ENCODE data around the gene EIF3I.
A peak's percentile ranks its signal among the peaks of the same experiment; 100 is the strongest.

EIF3I gene

DNA sequence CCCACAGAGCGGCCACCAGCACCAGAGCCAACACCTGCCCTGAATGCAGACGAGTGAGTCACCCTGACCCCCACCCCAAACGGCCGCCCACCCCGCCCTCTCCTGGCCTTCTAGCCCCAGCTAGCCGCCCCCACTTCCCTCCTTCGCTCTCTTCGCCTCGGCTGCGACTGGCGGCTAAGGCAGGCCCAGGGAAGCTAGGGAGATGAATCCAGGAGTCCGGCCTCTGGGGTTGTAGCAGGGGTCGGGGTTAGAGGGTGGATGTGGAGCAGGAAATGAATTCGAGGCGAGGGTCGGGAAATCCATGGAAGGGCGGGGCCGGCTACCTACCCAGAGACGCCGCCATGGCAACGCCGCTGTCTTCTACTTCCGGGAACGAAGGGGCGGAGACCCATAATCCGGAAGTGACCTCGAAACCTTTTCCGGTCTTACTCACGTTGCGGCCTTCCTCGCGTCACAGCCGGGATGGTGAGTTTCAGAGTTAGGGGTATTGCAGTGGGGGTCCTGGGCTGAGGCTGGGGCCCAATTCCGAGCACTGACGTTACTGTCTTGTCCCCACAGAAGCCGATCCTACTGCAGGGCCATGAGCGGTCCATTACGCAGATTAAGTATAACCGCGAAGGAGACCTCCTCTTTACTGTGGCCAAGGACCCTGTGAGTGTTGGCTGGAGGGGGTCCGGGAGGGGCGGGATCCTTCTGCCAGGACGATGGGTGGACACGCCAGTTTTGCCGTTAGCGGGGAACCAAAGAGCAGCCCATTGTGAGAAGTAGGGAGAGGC, at the start of gene EIF3I, which contains the start of gene TMEM234:
EIF3I (plus strand) TSS at position 428 of the 776 bp plus-strand sequence; CDS start at position 463, 35 bp downstream.
TMEM234 (minus strand) TSS at position 374 of the 776 bp plus-strand sequence; CDS start at position 343, 31 bp downstream.
- DNase-seq (ENCODE audit: low read depth, low spot score) = peak; percentile 90

DNA sequence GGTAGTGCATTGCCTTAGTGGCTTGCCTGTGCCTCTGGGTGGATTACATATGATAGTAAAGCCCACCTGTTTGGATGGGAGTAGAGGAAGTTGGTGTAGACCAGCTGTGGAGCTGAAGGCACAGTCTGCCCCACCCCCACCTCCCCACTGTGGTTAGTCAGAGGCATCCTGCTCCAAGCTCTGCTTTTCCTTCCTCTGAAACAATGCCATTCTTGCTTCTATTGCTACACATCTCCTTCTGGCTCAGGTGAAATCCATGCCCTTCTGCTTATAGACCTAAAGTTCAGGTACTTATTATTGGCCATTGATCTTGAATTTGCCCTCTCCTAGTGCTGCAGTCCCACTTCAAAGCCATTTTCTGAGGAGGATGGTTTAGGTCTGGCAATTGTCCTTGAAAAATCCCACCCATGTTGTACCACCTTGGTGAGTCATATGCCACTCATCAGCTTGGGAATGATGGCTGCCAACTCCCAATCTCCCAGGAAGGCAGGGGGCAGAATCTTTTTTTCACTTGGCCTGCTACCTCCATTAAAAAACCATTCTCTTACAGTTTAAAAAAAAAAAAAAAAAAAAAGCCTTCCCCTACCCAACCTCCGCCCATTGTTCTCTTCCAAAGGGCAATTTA, 49.5 kb upstream of the EIF3I start:
- DNase-seq (ENCODE audit: low read depth, low spot score) = no peak

DNA sequence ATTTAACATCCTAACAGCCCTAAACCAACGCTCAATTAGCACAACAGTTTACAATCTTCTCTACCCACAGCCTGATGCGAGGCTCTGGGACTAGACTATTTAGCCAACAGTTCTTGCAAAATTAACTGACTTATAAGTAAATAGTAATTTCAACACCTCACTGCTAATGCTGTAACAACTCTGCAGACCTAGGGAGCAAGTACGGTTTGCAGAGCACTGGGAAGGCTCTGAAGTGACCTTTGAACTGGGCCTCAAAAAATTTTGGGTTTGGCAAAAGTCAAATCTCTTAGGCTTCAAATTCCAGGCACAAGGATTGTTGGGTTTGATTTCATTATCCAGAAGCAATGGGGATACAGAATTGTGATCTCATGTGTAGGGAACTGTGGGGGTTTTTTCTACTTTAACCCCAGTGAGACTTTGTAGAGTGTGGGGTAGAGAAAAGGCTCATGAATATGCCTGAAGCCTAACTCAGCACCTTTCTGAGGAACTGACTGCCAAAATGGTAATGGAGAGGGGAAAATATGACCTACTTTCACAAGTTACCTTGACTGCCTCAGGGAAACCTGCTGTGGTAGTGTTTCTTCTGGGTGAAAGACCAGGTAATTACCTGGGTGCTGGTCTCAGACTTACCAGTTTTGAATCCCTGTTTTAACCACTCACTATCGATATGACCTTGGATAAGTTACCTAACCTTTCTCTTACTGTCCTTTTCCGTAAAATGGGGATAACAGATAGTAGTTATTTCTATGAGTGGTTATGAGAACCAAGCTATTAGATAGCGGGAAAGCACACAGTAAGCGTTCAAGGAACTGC, 43.6 kb upstream of the EIF3I start:
- DNase-seq (ENCODE audit: low read depth, low spot score) = no peak

DNA sequence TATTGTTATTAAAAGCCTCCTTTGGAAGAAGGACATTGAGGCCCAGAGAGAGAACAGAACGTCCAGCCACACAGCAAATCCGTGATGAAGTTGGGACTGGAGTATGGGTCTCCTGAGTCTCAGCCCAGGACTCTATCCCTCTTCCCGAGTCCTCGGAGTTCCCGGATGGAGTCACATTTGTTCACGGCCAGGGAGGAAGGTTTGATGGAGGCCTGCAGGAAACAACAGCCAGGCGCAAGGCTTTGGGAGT, 43.1 kb upstream of the EIF3I start:
- DNase-seq (ENCODE audit: low read depth, low spot score) = no peak

DNA sequence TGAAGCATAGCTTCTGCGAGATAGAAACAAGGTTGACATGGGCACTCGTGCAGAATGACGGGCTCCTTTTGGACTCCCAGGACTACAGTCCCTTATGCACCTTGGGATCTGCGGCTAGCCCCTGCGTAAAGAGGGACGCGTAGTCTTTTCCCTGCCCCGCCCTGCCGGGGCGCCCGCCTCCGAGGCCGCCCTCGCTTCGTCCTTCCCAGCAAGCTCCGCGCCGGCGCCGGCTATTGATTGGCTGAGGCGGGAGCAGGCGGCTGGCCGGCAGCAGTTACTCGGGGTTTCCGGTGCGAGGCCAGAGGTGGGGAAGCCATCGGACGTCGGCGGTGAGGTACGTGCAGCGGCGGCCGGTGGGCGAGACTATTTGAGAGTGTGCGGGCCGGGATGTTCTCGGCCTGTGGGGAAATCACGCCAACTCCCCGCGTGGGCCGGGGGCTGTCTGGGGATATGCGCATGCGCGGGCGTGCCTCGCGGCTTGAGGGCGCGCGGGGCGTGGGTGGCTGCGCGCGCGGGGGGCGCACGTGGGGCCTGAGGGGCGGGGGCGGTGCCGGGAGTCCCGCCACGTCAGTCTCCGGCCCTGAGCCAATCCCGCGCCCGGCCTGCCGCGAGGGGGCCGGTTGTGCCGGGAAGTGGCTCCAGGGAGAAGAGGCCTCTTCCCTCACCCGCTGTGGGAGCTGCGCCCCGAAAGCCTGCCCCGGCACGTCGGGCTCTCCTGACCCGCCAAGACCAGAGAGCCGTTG, 42.6 kb upstream of the EIF3I start, which contains the start of gene TXLNA:
TXLNA (plus strand) TSS at position 233 of the 743 bp plus-strand sequence. CDS start 671 bp downstream, outside the sequence.
- peak; percentile 75 for DNase-seq (ENCODE audit: low read depth, low spot score)

DNA sequence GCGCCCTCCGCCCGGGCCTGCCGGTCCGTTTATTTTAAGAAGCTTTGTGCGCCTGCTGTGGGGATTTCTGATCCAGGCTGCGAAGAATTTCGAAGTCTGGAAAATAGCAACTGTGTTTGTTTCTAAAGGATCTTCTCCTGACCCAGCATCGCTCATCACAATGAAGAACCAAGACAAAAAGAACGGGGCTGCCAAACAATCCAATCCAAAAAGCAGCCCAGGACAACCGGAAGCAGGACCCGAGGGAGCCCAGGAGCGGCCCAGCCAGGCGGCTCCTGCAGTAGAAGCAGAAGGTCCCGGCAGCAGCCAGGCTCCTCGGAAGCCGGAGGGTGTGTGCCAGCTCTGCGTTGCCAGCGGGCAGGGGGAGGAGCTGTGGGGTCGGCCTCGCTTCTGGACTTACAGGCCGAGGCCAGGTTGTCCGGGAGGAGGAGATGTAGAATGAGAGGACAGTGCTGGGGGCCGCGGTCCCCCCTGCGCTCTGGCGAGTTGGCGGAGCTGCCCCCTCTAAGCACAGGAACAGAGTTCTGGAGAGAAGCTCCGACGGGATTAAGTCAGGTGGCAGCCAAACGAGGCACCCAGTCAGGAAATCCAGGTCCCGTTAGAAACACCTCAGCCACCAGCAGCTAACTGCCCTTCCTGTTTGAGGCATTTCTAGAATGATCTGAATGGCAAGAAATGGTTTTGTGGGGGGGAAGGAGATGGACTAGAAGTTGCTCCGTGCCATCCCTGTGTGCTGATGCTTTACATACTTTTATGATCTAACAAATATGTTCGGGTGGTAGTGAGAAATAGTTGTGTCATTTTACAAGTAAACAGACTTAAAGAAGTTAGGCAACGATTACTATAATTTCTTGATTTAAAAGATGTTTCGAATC, 41.8 kb upstream of the EIF3I start:
- DNase-seq (ENCODE audit: low read depth, low spot score) = no peak

DNA sequence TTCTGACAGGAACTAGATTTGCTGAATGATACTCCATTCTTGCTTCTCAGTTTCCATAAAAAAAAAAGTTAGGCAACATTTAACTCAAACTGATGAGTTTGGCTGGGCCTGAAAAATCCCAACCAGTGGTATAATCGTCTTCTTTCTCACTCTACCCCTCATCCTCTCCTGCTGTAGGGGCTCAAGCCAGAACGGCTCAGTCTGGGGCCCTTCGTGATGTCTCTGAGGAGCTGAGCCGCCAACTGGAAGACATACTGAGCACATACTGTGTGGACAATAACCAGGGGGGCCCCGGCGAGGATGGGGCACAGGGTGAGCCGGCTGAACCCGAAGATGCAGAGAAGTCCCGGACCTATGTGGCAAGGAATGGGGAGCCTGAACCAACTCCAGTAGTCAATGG, 41.1 kb upstream of the EIF3I start:
- DNase-seq (ENCODE audit: low read depth, low spot score) = no peak

DNA sequence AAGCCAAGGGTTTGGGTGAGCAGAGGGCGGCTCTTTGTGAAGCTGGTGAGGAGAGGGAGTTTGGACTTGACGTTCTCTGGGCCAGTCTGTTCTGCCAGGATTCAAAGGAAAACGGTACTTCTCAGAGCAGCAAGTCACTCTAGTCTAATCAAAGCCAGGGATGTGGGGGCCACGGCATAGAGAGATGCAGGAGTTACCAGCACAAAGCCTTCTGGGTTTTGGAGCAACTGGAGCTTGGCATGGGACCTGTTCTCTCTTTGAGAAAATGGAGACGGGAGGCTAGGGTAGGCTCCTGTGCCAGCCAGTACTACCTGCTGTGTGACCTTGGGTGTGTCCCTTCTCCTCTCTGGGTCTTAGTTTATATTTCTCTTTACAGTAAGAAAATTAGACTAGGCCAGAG, 40.6 kb upstream of the EIF3I start:
- DNase-seq (ENCODE audit: low read depth, low spot score) = no peak

DNA sequence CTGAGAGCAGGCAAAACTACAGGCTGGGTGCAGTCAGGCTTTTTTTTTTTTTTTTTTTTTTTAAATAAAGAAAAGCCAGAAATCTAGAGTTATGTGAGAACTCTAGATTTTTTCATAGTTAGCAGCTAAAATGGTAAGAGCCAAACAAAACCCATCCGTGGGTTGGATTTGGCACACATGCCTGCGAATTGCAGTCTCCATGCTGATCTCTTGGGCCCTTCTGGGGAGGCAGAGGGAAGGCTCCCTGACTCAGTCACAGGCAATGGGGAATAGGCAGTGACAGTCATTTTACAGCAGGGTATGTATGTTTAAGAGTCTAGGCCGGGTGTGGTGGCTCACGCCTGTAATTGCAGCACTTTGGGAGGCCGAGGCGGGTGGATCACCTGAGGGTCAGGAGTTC, 40.1 kb upstream of the EIF3I start:
- no peak for DNase-seq (ENCODE audit: low read depth, low spot score)

DNA sequence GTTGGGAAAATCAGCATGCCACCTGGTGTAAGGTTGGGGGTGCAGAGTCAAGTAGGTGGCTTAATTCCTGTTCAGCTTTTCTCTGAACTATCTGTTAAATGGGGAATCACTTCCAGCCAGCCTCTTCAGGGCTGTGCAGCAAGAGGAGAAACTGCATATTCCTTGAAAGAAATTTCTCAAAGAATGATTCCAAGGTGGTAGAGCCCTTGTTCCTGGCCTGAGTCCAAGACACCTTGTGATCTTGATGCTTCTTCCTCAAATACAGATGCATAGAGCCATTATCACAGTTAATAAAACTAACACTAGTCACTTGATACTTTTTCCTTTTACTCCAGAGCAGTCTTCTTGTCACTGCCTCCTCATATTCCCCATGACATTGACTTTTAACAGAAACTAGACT, 37.6 kb upstream of the EIF3I start:
- no peak for DNase-seq (ENCODE audit: low read depth, low spot score)

DNA sequence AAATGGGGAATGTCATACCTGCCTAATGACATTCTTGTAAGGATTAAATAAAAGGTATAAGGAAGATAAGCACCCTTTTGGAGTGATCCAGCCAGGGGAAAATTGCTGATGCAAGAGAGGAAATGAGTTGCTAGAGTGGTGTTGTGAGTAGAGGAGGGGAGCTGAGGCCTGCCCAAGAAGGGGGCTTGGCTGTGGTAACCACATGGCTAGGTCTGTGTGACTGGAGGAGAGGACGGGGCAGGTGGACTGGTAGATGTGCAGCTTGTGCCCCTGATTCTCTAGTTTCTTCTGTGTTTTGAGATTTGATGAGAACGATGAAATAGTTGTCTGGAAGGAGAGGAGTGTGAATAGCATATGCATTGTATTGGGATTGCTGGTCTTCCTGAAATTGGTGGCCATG, 36.1 kb upstream of the EIF3I start:
- no peak for DNase-seq (ENCODE audit: low read depth, low spot score)

DNA sequence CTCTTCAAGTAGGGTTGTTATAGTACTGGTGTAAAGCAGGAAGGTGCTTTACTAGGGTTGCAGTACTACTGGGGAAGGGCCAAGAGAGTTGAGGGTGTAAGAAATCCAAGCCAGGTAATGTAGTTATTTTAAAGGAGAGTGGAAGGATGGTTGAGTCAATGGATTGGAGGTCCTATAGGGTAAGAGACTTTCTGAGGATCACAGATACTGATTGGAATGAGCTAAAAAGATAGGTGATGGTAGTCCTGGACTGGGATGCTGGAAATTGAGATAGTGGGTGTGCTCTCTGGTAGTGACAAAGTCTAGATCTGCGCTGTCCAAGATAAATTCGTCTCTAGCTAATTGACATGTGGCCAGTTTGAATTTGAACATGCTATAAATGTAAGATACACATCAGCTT, 35.7 kb upstream of the EIF3I start:
- DNase-seq (ENCODE audit: low read depth, low spot score) = no peak

DNA sequence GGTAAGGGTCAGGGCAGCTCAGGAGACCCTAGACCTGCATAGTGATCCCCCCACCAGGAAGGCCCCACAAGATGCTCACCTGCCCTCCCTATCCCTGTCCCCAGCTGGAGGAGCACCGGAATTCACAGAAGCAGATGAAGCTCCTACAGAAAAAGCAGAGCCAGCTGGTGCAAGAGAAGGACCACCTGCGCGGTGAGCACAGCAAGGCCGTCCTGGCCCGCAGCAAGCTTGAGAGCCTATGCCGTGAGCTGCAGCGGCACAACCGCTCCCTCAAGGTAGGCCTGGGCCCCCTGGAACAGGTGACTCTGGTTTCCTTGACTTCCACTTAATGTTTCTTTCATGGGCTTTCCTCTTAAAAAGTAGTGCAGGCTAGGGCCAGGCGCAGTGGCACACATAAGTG, 34.4 kb upstream of the EIF3I start:
- no peak for DNase-seq (ENCODE audit: low read depth, low spot score)

DNA sequence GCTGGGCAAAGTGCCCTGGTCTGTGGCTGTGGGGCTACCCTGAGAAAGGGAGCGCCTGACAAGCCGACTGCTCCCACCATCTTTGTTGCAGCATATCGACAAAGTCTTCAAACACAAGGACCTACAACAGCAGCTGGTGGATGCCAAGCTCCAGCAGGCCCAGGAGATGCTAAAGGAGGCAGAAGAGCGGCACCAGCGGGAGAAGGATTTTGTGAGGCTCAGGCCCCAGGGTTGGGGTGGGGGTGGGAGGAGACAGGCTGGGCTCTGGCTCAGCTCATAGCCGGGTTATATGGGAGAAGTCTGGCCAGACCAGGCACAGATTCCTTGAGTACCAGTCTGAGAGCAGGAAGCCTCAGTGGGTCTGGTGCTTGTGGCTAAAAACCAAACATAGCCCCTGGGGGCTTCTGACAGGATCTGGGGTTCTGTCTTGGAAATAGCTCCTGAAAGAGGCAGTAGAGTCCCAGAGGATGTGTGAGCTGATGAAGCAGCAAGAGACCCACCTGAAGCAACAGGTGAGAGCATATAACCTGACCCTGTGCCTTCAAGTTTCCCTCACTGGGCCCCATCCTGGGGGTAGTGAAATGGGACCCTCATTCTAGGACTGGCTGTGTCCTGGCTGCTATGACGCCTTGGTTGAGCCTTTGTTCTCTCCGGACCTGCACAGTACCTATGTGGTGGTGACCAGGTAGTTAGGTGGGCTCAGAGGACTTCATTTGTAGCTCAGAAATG, 29.8 kb upstream of the EIF3I start:
- no peak for DNase-seq (ENCODE audit: low read depth, low spot score)

DNA sequence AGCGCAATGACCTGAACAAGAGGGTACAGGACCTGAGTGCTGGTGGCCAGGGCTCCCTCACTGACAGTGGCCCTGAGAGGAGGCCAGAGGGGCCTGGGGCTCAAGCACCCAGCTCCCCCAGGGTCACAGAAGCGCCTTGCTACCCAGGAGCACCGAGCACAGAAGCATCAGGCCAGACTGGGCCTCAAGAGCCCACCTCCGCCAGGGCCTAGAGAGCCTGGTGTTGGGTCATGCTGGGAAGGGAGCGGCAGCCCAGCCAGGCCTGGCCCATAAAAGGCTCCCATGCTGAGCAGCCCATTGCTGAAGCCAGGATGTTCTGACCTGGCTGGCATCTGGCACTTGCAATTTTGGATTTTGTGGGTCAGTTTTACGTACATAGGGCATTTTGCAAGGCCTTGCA, 27.2 kb upstream of the EIF3I start:
- DNase-seq (ENCODE audit: low read depth, low spot score) = no peak

DNA sequence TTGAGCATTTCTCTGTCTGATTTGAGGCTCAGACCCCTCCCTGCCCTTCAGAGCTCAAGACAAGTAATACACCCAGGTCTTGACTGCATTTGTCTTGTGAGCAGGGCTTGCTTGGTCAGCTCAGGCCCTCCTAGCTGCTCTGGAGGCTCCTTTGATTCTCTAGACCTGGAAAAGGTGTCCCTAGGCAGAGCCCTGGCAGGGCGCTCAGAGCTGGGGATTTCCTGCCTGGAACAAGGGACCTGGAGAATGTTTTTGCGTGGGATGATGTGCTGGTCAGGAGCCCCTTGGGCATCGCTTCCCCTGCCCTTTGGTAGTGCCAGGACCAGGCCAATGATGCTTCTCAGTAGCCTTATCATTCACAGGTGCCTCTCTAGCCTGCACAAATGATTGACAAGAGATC, 26.7 kb upstream of the EIF3I start:
- no peak for DNase-seq (ENCODE audit: low read depth, low spot score)

DNA sequence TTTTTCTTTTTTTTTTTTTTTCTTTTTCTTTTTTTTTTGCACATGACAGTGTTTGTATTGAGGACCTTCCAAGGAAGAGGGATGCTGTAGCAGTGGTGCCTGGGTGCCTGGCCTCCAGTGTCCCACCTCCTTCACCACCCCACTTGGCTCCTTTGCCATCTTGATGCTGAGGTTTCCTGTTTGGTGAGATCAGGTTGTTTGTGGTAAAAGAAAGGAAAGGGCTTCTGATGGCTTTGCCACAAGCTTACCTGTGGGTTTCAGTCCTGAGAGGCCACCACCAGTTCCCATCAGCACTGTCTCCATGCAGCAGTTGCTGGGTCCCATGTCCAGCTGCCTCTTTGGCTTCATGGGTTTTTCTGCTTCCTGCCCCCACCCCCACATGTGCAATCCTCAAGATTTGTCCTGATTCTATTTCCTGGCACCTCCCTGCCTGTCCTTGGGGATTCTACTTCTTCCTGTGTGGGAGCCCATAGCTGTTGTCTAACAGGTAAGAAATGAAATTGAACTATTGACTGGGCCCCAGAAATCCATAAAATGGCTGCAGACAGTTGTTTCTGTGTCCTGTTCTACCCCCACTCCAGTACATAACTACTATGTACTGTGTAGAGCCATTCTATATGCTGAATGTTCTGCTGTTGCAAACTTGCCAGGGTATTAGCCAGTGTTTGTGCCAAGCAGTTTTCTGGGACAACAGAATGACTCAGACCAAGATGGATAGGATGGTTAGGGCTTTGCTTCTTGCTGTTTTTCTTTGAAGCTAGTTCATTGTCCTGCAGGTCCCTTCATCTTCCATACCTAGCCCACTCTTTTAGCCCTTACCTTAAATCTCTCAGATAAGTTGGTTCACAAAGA, 26.0 kb upstream of the EIF3I start:
- no peak for DNase-seq (ENCODE audit: low read depth, low spot score)

DNA sequence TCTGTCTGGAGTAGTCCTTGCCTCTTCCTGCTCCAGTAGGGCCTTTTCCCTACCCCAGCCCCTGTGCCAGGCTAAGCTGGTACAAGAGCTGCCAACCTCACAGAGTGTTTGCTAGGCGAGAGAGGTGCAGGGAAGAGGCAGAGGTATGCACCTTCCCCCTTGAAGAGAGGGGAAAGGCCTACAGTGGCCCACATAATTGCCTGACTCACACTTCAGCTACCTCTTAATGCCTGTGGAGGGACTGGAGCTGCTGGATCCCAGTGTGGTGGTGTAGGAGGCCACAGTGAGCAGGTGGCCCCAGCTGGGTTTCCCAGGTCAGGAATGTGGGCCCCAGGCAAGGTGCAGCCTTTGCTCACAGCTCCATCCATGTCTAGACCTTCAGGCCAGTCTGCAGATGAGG, 25.1 kb upstream of the EIF3I start:
- DNase-seq (ENCODE audit: low read depth, low spot score) = no peak

DNA sequence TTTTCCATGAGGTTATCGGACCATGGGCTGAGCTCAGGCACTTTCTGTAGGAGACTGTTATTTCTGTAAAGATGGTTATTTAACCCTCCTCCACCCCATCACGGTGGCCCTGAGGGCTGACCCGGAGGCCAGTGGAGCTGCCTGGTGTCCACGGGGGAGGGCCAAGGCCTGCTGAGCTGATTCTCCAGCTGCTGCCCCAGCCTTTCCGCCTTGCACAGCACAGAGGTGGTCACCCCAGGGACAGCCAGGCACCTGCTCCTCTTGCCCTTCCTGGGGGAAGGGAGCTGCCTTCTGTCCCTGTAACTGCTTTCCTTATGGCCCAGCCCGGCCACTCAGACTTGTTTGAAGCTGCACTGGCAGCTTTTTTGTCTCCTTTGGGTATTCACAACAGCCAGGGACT, 24.4 kb upstream of the EIF3I start:
- DNase-seq (ENCODE audit: low read depth, low spot score) = no peak

Measured in activated CD4-positive, CD25-positive, alpha-beta regulatory T cell treated with anti-CD3 and anti-CD28 coated beads, Interleukin-2, amount 50 U/mL, for 16 hours (primary cell).